ENCODE measurements around the gene SCAANT1.

DNA sequence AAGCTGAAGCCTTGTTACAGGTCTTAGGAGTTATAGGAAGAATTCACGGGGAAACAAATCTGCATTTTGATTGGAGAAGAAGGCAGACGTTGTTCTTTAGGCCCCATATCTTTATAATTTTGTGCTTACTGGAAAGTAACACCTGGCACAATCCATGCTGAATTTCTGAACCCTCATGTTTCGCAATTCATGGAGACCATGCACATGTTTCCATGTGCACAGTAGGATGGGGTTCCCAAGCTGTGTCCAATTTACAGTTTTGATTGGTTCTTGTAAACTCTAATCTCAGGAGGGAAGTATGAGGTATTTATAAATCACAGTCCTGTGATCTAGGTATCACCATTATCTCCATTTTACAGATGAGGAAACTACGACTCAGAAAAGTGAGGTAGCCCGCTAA, 7.8 kb upstream of the SCAANT1 start:
- TF ChIP-seq CTCF (IDR thresholded peaks at IDR 0.05; ENCODE audit: low read length), result no peak
- TF ChIP-seq EZH2 (IDR thresholded peaks at IDR 0.05; ENCODE audit: borderline replicate concordance, low read length), result no peak
